ENCODE results near the gene IRF6. TPM values are rescaled to one million over a fixed set of nuclear protein-coding genes. Genes with fewer than 3 reads are reported as not detected.
A peak's percentile ranks its signal among the peaks of the same experiment; 100 is the strongest.

The IRF6 gene
- total RNA-seq, 2 experiments from 2014 or later = 1.7 to 2.0 TPM

GRCh38 chr1:209756615-209757445 lies 49.1 kb downstream of the IRF6 start:
- Mint-ChIP-seq H3K4me1 (peaks cover 64% of the 10 kb centered on the region), H3K27ac (peak overlapping the region; percentile 94), H3K9me3 (no peaks in the 10 kb centered on the region), H3K36me3 (peaks cover 41% of the 10 kb centered on the region), H3K4me3 (peak overlapping the region; percentile 92), H3K27me3 (no peaks in the 10 kb centered on the region)
- no peak for DNase-seq
- POLR2A ChIA-PET = interaction anchor here (0.5 to 14.9 kb wide), 9 partner anchors 9 to 71 kb away, joined by 3 to 488 read pairs (median 6); partner anchors contain the start of genes C1orf74 and UTP25
- peak; percentile 31 for ATAC-seq (ENCODE audit: low read depth)

GRCh38 chr1:209755926-209756614 lies 49.9 kb downstream of the IRF6 start, which contains the start of gene TRAF3IP3:
Gene TRAF3IP3 (plus strand): TSS chr1:209756053. CDS start chr1:209760040, 3,987 bp downstream.
- Mint-ChIP-seq H3K27me3 (no peaks in the 10 kb centered on the region), H3K27ac (peak within 1 kb of the TSS; percentile 94), H3K4me1 (peaks cover 64% of the 10 kb centered on the region), H3K36me3 (peaks cover 33% of the 10 kb centered on the region), H3K9me3 (no peaks in the 10 kb centered on the region), H3K4me3 (peak within 1 kb of the TSS; percentile 92)
- ATAC-seq (ENCODE audit: low read depth) (peak; percentile 85), DNase-seq (peak; percentile 65)
- POLR2A ChIA-PET = interaction anchor here (0.8 to 14.9 kb wide), 11 partner anchors 8 to 79 kb away, joined by 3 to 488 read pairs (median 5); partner anchors contain the start of genes C1orf74 and UTP25

GRCh38 chr1:209755256-209755655 lies 50.7 kb downstream of the IRF6 start:
- H3K27me3 Mint-ChIP-seq = no peaks in the 10 kb centered on the region
- H3K27ac Mint-ChIP-seq = peak overlapping the region; percentile 94
- DNase-seq (no peak), ATAC-seq (ENCODE audit: low read depth) (no peak)
- peaks cover 63% of the 10 kb centered on the region for H3K4me1 Mint-ChIP-seq
- no peaks in the 10 kb centered on the region for H3K9me3 Mint-ChIP-seq
- POLR2A ChIA-PET = interaction anchor here (0.8 to 14.9 kb wide), 8 partner anchors 14 to 79 kb away, joined by 3 to 488 read pairs (median 6); partner anchors contain the start of genes C1orf74 and UTP25
- peak overlapping the region; percentile 92 for H3K4me3 Mint-ChIP-seq
- H3K36me3 Mint-ChIP-seq = peaks cover 27% of the 10 kb centered on the region

GRCh38 chr1:209752890-209753289 lies 53.1 kb downstream of the IRF6 start:
- no peak for DNase-seq
- no peaks in the 10 kb centered on the region for H3K9me3 Mint-ChIP-seq
- peaks cover 5% of the 10 kb centered on the region for H3K36me3 Mint-ChIP-seq
- H3K4me3 Mint-ChIP-seq = peak overlapping the region; percentile 80
- POLR2A ChIA-PET = interaction anchor here (2.3 to 14.9 kb wide), 2 partner anchors 16 to 32 kb away, joined by 10 to 488 read pairs; partner anchors contain the start of gene C1orf74
- no peak for ATAC-seq (ENCODE audit: low read depth)
- H3K4me1 Mint-ChIP-seq = peaks cover 58% of the 10 kb centered on the region
- no peaks in the 10 kb centered on the region for H3K27me3 Mint-ChIP-seq
- H3K27ac Mint-ChIP-seq = peak overlapping the region; percentile 95

GRCh38 chr1:209751627-209752231 lies 54.2 kb downstream of the IRF6 start:
- H3K4me3 Mint-ChIP-seq = peak overlapping the region; percentile 80
- POLR2A ChIA-PET = interaction anchor here (1.0 to 14.9 kb wide), 4 partner anchors 8 to 180 kb away, joined by 3 to 488 read pairs (median 10); partner anchors contain the start of gene C1orf74
- peaks cover 3% of the 10 kb centered on the region for H3K36me3 Mint-ChIP-seq
- H3K27me3 Mint-ChIP-seq = no peaks in the 10 kb centered on the region
- ATAC-seq (ENCODE audit: low read depth) = peak; percentile 36
- no peaks in the 10 kb centered on the region for H3K9me3 Mint-ChIP-seq
- peaks cover 61% of the 10 kb centered on the region for H3K4me1 Mint-ChIP-seq
- DNase-seq = no peak
- H3K27ac Mint-ChIP-seq = peak overlapping the region; percentile 95

GRCh38 chr1:209749670-209750323 lies 56.1 kb downstream of the IRF6 start:
- Mint-ChIP-seq H3K27ac (peak overlapping the region; percentile 78), H3K9me3 (no peaks in the 10 kb centered on the region), H3K27me3 (no peaks in the 10 kb centered on the region), H3K4me3 (peak overlapping the region; percentile 60), H3K4me1 (peaks cover 56% of the 10 kb centered on the region), H3K36me3 (no peaks in the 10 kb centered on the region)
- POLR2A ChIA-PET = interaction anchor here (1.9 to 14.9 kb wide), 2 partner anchors 10 to 19 kb away, joined by 5 to 488 read pairs; no protein-coding TSS in a partner anchor
- DNase-seq = no peak
- no peak for ATAC-seq (ENCODE audit: low read depth)

GRCh38 chr1:209749205-209749604 lies 56.7 kb downstream of the IRF6 start:
- Mint-ChIP-seq H3K4me1 (peaks cover 52% of the 10 kb centered on the region), H3K27me3 (no peaks in the 10 kb centered on the region), H3K4me3 (peak overlapping the region; percentile 60), H3K27ac (peak overlapping the region; percentile 78), H3K36me3 (no peaks in the 10 kb centered on the region), H3K9me3 (no peaks in the 10 kb centered on the region)
- DNase-seq = no peak
- no peak for ATAC-seq (ENCODE audit: low read depth)
- POLR2A ChIA-PET = interaction anchor here (1.9 to 14.9 kb wide), 2 partner anchors 11 to 20 kb away, joined by 5 to 488 read pairs; no protein-coding TSS in a partner anchor

DNA sequence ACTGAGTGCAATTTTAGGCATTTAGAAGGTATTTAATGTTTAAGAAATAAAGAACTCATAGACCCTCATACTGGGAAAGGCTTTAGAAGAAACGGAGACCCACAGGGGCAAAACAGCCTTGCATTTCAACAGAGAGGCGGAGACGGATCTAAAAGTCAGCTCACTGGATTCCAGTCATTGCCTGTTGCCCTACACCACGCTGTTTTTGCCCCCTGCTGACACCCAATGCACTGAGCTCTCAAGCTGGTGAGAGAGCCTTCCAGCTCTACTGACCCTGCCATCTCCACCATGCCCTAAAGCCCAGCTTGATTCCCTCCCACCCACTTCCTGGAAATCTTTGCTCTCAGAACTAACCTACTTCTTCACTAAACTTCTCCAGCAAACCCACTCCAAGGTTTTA lies 57.3 kb downstream of the IRF6 start:
- DNase-seq = no peak
- POLR2A ChIA-PET = interaction anchor here (1.3 to 14.9 kb wide), 3 partner anchors 8 to 20 kb away, joined by 5 to 488 read pairs (median 6); partner anchors contain the start of gene TRAF3IP3
- H3K4me3 Mint-ChIP-seq = peak overlapping the region; percentile 78

GRCh38 chr1:209747580-209748262 lies 58.2 kb downstream of the IRF6 start:
- H3K36me3 Mint-ChIP-seq = no peaks in the 10 kb centered on the region
- no peaks in the 10 kb centered on the region for H3K9me3 Mint-ChIP-seq
- no peaks in the 10 kb centered on the region for H3K27me3 Mint-ChIP-seq
- ATAC-seq (ENCODE audit: low read depth) (peak; percentile 82), DNase-seq (peak; percentile 91)
- peak overlapping the region; percentile 92 for H3K27ac Mint-ChIP-seq
- peak overlapping the region; percentile 78 for H3K4me3 Mint-ChIP-seq
- H3K4me1 Mint-ChIP-seq = peaks cover 46% of the 10 kb centered on the region
- POLR2A ChIA-PET = interaction anchor here (1.3 to 14.9 kb wide), 2 partner anchors 9 to 21 kb away, joined by 6 to 488 read pairs; partner anchors contain the start of gene TRAF3IP3

More for the DNA sequence above, 57.3 kb downstream of the IRF6 start:
- ATAC-seq (ENCODE audit: low read depth) = no peak
- Mint-ChIP-seq H3K36me3 (no peaks in the 10 kb centered on the region), H3K27ac (peak overlapping the region; percentile 92), H3K4me1 (peaks cover 47% of the 10 kb centered on the region), H3K27me3 (no peaks in the 10 kb centered on the region), H3K9me3 (no peaks in the 10 kb centered on the region)

- DNase-seq (no peak), ATAC-seq (ENCODE audit: low read depth) (no peak)
- Mint-ChIP-seq H3K4me1 (peaks cover 42% of the 10 kb centered on the region), H3K27ac (no peak overlapping the region), H3K9me3 (no peaks in the 10 kb centered on the region), H3K4me3 (no peak overlapping the region), H3K27me3 (no peaks in the 10 kb centered on the region), H3K36me3 (no peaks in the 10 kb centered on the region)
- POLR2A ChIA-PET = no interaction called here
Observed at GRCh38 chr1:209746451-209747165, 59.3 kb downstream of the IRF6 start.

- H3K4me3 Mint-ChIP-seq = no peak overlapping the region
- no peak for ATAC-seq (ENCODE audit: low read depth)
- H3K36me3 Mint-ChIP-seq = no peaks in the 10 kb centered on the region
- no peaks in the 10 kb centered on the region for H3K9me3 Mint-ChIP-seq
- H3K27ac Mint-ChIP-seq = peak overlapping the region; percentile 27
- H3K27me3 Mint-ChIP-seq = no peaks in the 10 kb centered on the region
- DNase-seq = no peak
- H3K4me1 Mint-ChIP-seq = peaks cover 19% of the 10 kb centered on the region
- POLR2A ChIA-PET = interaction anchor here (1.5 kb wide), 1 partner anchor 26 kb away, joined by 8 read pairs; no protein-coding TSS in a partner anchor
Observed at GRCh38 chr1:209743145-209743482, 62.8 kb downstream of the IRF6 start.
